Measurements from ENCODE around the gene CPAMD8.

DNA sequence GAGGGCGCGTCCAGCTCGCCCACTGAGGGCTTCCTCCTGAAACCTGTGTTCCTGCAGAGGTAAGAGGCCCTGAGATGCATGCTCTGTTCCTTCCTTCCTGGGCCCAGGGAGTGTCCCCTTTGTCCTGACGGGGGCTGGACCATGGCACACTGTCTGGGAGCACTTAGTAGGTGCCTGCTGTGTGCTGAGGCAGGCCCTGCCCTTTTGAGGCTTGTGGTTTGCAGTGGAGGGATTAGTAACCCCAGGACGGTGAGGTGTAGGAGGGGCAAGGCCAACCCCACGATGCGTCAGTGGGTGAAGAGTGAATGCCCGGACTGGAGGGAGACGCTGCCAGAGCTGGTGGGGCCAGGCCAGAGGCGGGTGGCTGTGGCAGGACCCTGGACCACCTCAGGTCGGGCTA, 149.0 kb downstream of the CPAMD8 start:
- TF ChIP-seq, protein P1, sequence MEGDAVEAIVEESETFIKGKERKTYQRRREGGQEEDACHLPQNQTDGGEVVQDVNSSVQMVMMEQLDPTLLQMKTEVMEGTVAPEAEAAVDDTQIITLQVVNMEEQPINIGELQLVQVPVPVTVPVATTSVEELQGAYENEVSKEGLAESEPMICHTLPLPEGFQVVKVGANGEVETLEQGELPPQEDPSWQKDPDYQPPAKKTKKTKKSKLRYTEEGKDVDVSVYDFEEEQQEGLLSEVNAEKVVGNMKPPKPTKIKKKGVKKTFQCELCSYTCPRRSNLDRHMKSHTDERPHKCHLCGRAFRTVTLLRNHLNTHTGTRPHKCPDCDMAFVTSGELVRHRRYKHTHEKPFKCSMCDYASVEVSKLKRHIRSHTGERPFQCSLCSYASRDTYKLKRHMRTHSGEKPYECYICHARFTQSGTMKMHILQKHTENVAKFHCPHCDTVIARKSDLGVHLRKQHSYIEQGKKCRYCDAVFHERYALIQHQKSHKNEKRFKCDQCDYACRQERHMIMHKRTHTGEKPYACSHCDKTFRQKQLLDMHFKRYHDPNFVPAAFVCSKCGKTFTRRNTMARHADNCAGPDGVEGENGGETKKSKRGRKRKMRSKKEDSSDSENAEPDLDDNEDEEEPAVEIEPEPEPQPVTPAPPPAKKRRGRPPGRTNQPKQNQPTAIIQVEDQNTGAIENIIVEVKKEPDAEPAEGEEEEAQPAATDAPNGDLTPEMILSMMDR (IDR thresholded peaks at IDR 0.05), result no peak
- TF ChIP-seq POLR2AphosphoS5 (IDR thresholded peaks at IDR 0.05), result no peak
- TF ChIP-seq POLR2A (IDR thresholded peaks at IDR 0.05), result no peak
